NCI-H524 (cell line): ENCODE data around the gene BCO2.
A peak's percentile ranks its signal among the peaks of the same experiment; 100 is the strongest.
"Not testable (repeated sequence)": the region's sequence is repeated elsewhere in the genome, so short reads cannot be mapped to it uniquely, and the experiment has no call there.

ENCODE experiments used
- DNase-seq, 2 experiments: peaks; one replicate each; lab custom pipeline; 2025; lab: John Stamatoyannopoulos, UW

BCO2 gene

DNA sequence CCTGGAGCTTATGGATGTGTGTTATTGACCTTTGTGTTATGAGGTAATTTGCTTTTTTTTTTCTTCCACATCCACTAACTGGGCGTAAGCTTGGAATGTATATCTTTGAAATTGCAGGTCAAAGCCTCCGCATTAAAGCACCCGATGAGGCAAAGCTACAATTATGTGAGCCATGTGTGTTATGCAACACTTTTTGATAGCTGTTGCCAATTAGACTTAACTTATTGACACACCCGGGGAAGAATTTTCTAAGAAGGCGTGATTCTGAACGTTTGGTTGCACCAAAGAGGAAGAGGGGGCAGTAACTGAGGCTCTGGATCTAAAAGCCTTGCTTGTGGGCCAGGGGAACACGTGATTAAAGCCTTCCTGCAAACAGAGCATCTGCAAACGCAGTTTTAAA, 8.8 kb upstream of the BCO2 start:
- DNase-seq, result no peak

DNA sequence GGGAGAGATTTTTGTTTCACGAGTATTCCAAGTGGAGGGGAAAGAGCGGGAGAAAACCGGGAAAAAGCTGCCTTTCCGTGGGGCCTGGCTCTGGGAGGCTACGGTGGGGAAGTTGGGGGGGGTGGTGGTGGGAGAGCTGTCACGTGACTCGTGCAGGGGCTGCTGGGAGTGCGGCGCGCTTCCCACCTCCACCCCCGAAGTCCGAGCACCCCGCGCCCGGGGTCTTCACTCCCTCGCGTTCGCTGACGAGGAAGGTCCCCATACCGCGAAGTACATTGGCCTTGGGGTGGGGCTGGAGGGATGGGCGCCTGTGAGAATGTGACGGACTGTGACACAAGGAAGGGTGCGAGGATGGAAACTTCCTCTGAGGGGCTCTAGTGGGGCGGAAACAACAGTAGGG, 8.2 kb upstream of the BCO2 start, which contains the start of gene TEX12:
TEX12 (plus strand) TSS at position 228 of the 400 bp plus-strand sequence. CDS start 1,897 bp downstream, outside the sequence.
- DNase-seq, result no peak

DNA sequence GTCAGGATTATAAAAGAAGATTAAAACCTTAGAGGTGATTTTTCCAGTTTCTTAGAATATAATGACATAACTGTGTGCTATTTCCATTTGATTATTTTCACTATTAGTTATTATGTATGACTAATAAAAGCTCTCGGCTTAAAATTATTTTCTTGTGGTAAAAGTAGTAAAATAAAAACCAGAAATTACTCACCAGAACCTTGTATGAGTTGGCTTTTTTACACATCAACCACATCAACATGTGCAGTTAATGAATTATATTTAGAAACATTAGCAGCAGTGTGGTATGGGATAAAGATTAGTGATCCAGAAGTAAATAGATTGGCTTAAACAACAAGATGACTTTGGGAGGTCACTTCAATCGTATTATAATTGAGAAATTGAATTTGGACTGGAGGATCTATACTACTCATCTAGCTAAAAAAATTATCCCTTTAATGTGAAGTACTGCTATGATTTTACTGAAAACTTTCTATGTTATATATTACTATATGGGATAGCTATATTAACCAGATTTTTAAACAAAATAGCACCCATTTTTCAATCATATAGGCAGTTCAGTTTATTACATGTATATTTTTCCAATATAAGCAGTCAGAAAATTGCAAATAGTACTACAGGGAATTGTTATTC, 2.8 kb upstream of the BCO2 start:
- no peak for DNase-seq

DNA sequence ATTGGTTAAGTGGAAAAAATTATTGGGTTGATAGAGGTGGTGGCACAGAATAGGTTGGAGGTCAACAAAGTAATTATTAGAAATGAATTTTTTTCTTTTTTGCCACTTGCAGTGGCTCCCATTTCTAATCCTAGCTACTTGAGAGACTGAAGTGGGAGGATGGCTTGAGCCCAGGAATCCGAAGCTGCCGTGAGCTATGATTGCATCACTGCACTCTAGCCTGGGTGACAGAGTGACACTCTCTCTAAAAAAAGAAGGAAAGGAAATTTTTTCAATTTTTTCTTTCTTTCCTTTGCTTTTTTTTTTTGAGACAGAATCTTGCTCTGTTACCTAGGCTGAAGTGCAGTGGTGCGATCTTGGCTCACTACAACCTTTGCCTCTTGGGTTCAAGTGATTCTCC, 2.2 kb upstream of the BCO2 start:
- peak; percentile 14 to 45 for DNase-seq

DNA sequence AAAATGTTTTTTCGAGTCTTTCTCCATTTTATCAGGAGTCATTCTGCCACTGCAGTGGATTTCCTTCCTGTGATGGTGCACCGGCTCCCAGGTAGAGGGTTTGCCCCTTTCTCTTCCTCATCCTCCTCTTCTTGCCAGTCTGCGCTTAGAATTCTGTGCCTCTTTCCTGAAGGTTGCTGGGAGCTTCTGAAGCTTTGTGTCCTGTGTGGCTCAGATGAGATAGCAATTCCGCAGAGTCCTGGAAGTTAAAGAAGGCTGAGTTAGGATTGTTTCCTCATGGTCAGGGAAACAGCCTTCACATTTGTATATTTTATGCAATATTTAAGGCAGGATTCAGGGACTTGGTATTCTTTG, 264 bp downstream of the BCO2 start:
- DNase-seq, result no peak

- DNase-seq, result no peak
These were observed 765 bp downstream of the BCO2 start for GRCh38 chr11:112176077-112176476.

DNA sequence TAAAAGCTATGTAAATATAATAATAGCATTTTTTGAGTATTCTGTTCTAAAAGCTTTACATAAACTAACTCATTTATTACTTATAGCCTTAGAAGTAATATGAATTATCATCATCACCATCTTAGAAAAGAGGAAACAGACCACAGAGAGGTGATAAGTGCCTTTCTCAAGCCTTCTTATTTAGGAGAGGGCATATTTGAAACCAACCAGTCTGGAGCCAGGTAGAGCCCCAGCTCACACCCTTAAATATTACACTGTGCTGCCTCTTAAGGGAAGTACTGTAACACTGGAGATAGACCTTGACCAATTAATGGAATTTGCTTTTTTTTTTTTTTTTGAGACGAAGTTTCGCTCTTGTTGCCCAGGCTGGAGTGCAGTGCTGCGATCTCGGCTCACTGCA, 2.3 kb downstream of the BCO2 start:
- no peak for DNase-seq

DNA sequence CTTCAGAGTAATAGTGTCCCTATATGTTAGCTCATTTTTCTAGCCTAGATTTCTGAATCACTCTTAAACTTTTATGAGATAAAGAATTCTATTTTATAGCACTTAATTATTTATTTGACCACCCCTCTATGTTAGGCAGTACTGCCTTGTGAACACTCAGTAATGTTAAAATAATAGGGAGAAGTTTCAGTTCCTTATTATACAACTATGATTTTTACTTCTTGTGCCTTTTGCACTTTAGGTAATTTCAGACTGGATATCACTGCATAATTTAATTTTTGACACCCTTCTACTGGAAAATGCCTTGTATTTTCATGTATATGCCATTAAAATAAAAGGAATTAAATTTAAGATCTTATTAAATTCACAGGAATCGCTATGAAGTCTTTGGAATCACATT, 3.1 kb downstream of the BCO2 start:
- DNase-seq, result no peak

DNA sequence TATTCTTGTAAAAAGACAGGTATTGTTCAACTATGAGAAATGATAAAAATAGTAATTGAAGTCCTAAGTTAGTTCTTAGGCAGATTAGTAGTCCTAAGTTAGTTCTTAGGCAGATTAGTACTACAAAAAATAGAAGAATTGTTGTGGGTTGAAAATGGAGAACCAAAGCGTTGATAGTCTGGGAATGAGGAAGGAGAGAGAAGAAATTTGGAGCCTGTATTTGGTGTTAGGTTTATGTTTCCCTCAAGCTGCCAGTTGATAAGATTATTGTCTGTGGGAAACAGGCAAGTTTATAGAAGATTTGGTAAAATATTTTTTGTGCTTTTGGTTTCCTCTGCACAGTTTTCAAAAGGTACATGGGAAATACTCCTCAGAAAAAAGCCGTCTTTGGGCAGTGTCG, 3.6 kb downstream of the BCO2 start:
- DNase-seq, result no peak

GRCh38 chr11:112179601-112180000, 4.3 kb downstream of the BCO2 start:
- no peak for DNase-seq

DNA sequence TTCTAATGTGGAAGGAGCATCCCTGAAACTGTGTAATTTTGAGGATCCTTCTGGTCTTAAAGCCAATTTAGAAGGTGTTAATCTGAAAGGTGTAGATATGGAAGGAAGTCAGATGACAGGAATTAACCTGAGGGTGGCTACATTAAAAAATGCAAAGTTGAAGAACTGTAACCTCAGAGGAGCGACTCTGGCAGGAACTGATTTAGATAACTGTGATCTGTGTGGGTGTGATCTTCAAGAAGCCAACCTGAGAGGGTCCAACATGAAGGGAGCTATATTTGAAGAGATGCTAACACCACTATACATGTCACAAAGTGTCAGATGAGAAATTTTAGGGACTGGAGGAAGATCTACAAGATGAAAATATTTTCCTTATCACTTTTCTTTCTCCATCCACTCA, 7.6 kb downstream of the BCO2 start:
- DNase-seq, result no peak

- peak in 1 of 2 experiments; percentile 0 for DNase-seq
These were observed 10.6 kb downstream of the BCO2 start for GRCh38 chr11:112185883-112186282.

GRCh38 chr11:112186304-112186703, 11.0 kb downstream of the BCO2 start:
- no peak for DNase-seq

DNA sequence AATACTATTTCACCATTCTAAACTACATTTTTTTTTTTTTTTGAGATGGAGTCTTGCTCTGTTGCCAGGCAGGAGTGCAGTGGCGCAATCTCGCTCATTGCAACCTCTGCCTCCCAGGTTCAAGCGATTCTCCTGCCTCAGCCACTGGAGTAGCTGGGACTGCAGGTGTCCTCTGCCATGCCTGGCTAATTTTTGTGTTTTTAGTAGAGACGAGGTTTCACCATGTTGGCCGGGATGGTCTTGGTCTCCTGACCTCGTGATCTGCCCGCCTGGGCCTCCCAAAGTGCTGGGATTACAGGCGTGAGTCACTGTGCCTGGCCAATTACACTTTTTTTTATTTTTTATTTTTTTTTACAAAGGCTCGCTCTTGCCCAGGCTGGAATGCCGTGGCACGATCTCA, 19.8 kb downstream of the BCO2 start:
- not testable (repeated sequence) for DNase-seq

GRCh38 chr11:112195951-112196351, 20.6 kb downstream of the BCO2 start:
- DNase-seq, result no peak

DNA sequence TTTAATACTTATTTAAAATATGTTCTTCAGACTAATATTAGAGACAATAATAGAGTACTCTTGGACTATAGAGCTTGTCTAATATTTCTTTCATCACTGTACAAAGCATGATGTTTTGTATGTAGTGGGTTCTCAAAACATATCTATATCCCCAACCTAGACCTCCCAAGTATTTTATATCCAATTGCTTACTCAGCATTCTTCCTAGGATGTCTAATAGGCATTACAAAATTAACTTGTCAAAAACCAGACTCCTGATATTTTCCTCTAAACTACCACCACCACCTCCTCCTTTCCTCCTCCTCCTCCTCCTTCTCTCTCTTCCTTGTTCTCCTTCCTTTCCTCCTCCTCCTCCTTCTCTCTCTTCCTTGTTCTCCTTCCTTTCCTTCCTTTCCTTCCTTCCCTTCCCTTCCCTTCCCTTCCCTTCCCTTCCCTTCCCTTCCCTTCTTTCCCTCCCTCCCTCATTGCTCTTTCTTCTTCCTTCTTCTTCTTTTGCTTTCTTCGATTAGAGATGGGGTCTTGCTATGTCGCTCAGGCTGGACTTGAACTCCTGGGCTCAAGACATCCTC, 21.3 kb downstream of the BCO2 start:
- DNase-seq, result no peak

GRCh38 chr11:112199101-112199500, 23.8 kb downstream of the BCO2 start:
- not testable (repeated sequence) for DNase-seq

DNA sequence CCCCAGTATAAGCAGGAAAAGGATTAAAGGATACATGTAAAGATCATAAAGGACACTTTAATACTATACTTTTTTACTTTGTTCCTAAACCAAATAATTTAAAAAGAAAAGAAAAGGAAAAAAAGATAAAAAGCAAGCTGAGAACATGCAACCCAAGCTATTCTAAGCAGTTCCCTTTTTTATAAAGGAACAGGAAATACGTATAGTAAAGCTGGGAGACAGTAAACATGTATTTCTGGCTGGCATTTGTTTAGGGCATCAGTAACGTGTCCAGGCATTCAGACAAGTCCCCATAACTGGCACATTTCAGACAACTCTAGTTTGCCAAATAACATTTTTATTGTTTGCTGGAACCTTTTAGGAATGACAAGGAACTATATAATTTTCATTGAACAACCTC, 24.9 kb downstream of the BCO2 start:
- no peak for DNase-seq

DNA sequence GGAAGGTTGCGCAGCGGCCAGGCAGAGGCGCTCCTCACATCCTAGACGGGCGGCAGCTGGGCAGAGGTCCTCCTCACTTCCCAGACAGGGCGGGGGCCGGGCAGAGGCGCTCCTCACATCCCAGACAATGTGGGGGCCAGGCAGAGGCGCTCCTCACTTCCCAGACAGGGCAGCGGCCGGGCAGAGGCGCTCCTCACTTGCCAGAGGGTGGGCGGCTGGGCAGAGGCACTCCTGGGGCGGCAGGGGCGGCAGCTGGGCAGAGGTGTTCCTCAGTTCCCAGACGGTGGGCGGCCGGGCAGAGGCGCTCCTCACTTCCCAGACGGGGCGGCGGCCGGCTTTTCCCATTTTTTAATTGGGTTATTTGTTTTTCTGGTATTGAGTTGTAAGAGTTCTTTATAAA, 30.8 kb downstream of the BCO2 start:
- no peak for DNase-seq

GRCh38 chr11:112210890-112211289, 35.6 kb downstream of the BCO2 start:
- no peak for DNase-seq

- no peak for DNase-seq
These were observed 36.2 kb downstream of the BCO2 start for GRCh38 chr11:112211536-112211935.

DNA sequence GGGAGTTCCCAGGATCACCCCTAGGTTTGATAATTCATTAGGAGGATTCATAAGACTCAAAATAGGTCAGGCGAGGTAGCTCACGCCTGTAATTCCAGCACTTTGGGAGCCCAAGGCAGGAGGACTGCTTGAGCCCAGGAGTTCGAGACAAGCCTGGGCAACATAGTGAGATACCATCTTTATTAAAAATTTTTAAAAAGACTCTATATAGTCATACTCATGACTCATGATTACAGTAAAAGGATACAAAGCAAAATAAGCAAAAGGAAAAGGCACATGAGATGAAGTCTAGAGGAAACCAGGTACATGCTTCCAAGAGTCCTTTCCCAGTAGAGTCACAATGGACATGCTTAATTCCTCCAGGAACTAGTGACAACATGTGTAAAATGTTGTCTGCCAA, 37.0 kb downstream of the BCO2 start:
- DNase-seq, result no peak

- no peak for DNase-seq
These were observed 37.4 kb downstream of the BCO2 start for GRCh38 chr11:112212710-112213109.

DNA sequence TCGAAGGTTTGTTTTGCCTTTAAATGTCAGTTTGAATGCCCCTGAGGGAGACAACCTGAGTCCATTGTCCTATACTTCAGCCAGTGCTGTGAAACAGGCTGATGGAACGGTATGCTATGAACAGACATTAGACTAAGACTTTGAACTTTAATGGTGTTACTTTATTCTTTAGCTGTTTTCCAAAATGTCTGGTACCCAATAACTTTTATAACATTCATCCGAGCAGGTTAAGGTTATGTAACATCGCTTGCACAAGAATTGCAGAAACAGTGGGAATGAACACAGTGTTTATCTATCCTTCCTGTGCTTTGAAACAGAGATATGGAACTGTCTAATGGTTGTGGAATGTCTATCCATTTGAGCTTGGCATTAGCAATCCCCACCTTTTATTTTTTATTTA, 38.4 kb downstream of the BCO2 start:
- no peak for DNase-seq
